HepG2 (cell line): ENCODE results near the gene MAPK6. TPM values are rescaled to one million over a fixed set of nuclear protein-coding genes. Genes with fewer than 3 reads are reported as not detected.

Experiments
- BCLAF1 ChIP-seq: fragments of 450-650 bp; IDR thresholded peaks from 2 replicates; pipeline ENCODE4 v1.6.1; 2017; ENCODE audit warnings: mild to moderate bottlenecking
- CAMTA2 ChIP-seq: sonication (generic); formaldehyde crosslinking; IDR thresholded peaks from 2 replicates; pipeline ENCODE4 v1.4.0; 2020; ENCODE audit warnings: mild to moderate bottlenecking, missing genetic modification reagents, borderline replicate concordance
- CHD4 ChIP-seq: fragments of 200-600 bp; sonication (generic); IDR thresholded peaks from 2 replicates; pipeline ENCODE4 v1.7.0; 2017; ENCODE audit warnings: mild to moderate bottlenecking, low read length, borderline replicate concordance
- CSRNP2 ChIP-seq: sonication (generic); formaldehyde crosslinking; conservative IDR thresholded peaks from 2 replicates; pipeline ENCODE4 v1.8.0; 2022; ENCODE audit warnings: low read depth, missing genetic modification reagents
- CTCF ChIP-seq: sonication (generic); formaldehyde crosslinking; IDR thresholded peaks from 2 replicates; pipeline ENCODE4 v1.5.0; 2020; ENCODE audit warnings: mild to moderate bottlenecking, missing genetic modification reagents, moderate library complexity
- ETS1 ChIP-seq: sonication (generic); formaldehyde crosslinking; IDR thresholded peaks from 2 replicates; pipeline ENCODE4 v1.4.0; 2020; ENCODE audit warnings: missing genetic modification reagents
- NPAS2 ChIP-seq: sonication (generic); formaldehyde crosslinking; IDR thresholded peaks from 2 replicates; pipeline ENCODE4 v1.8.0; 2022; ENCODE audit warnings: mild to moderate bottlenecking, missing genetic modification reagents, borderline replicate concordance
- ZNF136 ChIP-seq: sonication (generic); formaldehyde crosslinking; IDR thresholded peaks from 2 replicates; pipeline ENCODE4 v1.8.1; 2022; ENCODE audit warnings: low read depth, mild to moderate bottlenecking, moderate library complexity, missing genetic modification reagents
- ZNF138 ChIP-seq: sonication (generic); formaldehyde crosslinking; IDR thresholded peaks from 2 replicates; pipeline ENCODE4 v1.5.0; 2020; ENCODE audit warnings: mild to moderate bottlenecking, low read depth, missing genetic modification reagents
- ZNF552 ChIP-seq: sonication (generic); formaldehyde crosslinking; IDR thresholded peaks from 2 replicates; pipeline ENCODE4 v1.9.0; 2022; ENCODE audit warnings: missing genetic modification reagents, mild to moderate bottlenecking, borderline replicate concordance
- ZNF7 ChIP-seq: IDR thresholded peaks from 2 replicates; pipeline ENCODE4 v1.6.1; 2016; ENCODE audit warnings: missing biosample characterization, missing genetic modification reagents
- ZNF710 ChIP-seq: sonication (generic); formaldehyde crosslinking; IDR thresholded peaks from 2 replicates; pipeline ENCODE4 v1.5.0; 2020; ENCODE audit warnings: mild to moderate bottlenecking, missing genetic modification reagents, borderline replicate concordance
- ZNF766 ChIP-seq: sonication (generic); formaldehyde crosslinking; IDR thresholded peaks from 2 replicates; pipeline ENCODE4 v1.5.0; 2020; ENCODE audit warnings: missing genetic modification reagents, borderline replicate concordance
- ZNF891 ChIP-seq: sonication (generic); formaldehyde crosslinking; IDR thresholded peaks from 2 replicates; pipeline ENCODE4 v1.5.0; 2020; ENCODE audit warnings: mild to moderate bottlenecking, missing genetic modification reagents
- polyA plus RNA-seq, 8 experiments: library from polyadenylated mRNA; depleted of rRNA in 3 of 8; stranded (reverse) in 7 of 8; unstranded in 1 of 8; fragments of >200 nt; fragmentation: Illumina TruSeq in 4 of 8; extraction: Trizol in 4 of 8; gene quantifications; 2 replicates each; pipeline versions ENCODE4 v1.2.1 to v1.2.3, GENCODE V29; 2011 to 2016; ENCODE audit warnings: low read depth in 4 of 8, missing spikeins in 1 of 8, mixed read lengths in 1 of 8; ENCODE audit not compliant: insufficient read depth in 1 of 8
- total RNA-seq, 5 experiments: library from RNA; depleted of rRNA; stranded (reverse); fragments of >200 nt; fragmentation: Illumina TruSeq; extraction: Trizol; gene quantifications; 2 replicates each; pipeline ENCODE4 v1.2.3, GENCODE V29; 2016; ENCODE audit warnings: low read depth in 1 of 5
- TF ChIP-seq, protein P1 (sequence below), 2 experiments: sonication (generic) in 1 of 2; formaldehyde crosslinking in 1 of 2; IDR thresholded peaks; 2 replicates each; pipeline versions ENCODE4 v1.5.1 to v1.6.1; 2011 to 2020; ENCODE audit warnings: borderline replicate concordance in 1 of 2, low read depth in 1 of 2, low read length in 1 of 2, mild to moderate bottlenecking in 1 of 2, missing genetic modification reagents in 1 of 2, moderate library complexity in 1 of 2

MAPK6 gene
- total and polyA plus RNA-seq, 2 of the 13 experiments (the other 11 are each of a cell fraction or from before 2014, with no cell fraction given): 89.5 to 99.7 TPM

DNA sequence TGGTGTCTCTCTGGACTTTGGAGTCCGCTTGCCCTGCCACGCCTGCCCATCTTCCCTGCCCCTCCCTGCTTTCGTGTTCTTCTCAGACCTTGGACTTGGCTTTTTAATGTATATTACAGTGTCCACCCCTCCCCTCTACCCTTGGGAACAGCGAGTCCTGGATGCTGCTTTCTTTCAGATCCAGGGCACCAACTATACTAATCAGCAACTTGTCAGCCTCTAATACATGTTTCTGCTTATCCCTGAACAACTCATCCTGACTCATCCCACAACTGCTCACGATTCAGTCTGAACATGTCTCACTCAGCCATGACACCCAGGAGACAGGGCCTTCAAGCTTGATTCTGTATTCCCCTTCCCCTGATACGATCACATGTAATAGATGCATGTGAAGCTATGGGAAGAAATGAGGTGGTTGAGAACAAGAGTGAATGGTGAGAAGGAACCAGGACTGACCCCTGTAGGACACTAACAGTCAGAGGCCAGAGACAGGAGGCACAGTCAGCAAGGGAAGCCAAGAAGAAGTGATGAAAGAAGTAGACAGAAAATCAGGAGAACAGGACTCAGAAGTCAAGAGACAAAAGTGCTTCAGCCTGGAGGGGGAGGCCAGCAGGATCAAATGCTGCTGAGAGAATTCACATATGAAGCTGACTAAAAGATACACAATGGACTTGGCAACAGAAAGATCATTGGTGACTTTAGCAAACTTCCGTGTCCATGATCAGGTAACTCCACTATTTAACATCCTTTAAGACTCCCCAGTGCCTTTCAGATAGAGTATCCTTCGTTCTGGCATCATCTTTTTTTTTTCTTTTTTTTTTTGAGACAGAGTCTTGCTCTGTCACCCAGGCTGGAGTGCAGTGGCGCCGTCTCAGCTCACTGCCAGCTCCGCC lies 58.1 kb downstream of the MAPK6 start (continued):
- no peak for TF ChIP-seq ZNF710 (CRISPR knock-in tag)
- no peak for TF ChIP-seq ZNF7 (CRISPR knock-in tag)
- no peak for TF ChIP-seq ZNF891
- no peak for TF ChIP-seq ETS1 (CRISPR knock-in tag)
- TF ChIP-seq ZNF136 (CRISPR knock-in tag): 0 out of 2 replicates have a peak, but pooled peaks have one; percentile 6
- TF ChIP-seq ZNF138 (CRISPR knock-in tag): no peak
- no peak for TF ChIP-seq NPAS2 (CRISPR knock-in tag)
- no peak for TF ChIP-seq CAMTA2 (CRISPR knock-in tag)
- no peak for TF ChIP-seq CSRNP2 (CRISPR knock-in tag)
- TF ChIP-seq ZNF766 (CRISPR knock-in tag): no peak
- TF ChIP-seq ZNF552 (CRISPR knock-in tag): no peak
- no peak for TF ChIP-seq BCLAF1
- peak; percentile 53 for TF ChIP-seq CTCF
- TF ChIP-seq, protein P1, sequence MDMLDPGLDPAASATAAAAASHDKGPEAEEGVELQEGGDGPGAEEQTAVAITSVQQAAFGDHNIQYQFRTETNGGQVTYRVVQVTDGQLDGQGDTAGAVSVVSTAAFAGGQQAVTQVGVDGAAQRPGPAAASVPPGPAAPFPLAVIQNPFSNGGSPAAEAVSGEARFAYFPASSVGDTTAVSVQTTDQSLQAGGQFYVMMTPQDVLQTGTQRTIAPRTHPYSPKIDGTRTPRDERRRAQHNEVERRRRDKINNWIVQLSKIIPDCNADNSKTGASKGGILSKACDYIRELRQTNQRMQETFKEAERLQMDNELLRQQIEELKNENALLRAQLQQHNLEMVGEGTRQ (IDR thresholded peaks at IDR 0.05; ENCODE audit: low read depth, low read length): no peak
- TF ChIP-seq, protein P1 (CRISPR knock-in tag; IDR thresholded peaks at IDR 0.05; ENCODE audit: borderline replicate concordance): no peak
- no peak for TF ChIP-seq CHD4
